Activated naive CD8-positive, alpha-beta T cell treated with anti-CD3 and anti-CD28 coated beads, Interleukin-2, amount 50 U/mL, for 16 hours (primary cell): ENCODE measurements around the gene MORN3.
A peak's percentile ranks its signal among the peaks of the same experiment; 100 is the strongest.
"Not testable (repeated sequence)": the region's sequence is repeated elsewhere in the genome, so short reads cannot be mapped to it uniquely, and the experiment has no call there.

ENCODE experiments used
- DNase-seq: peaks from one replicate; pipeline ENCODE4 v3.0.0-alpha.2; 2020; ENCODE audit warnings: low read depth, low spot score

Gene MORN3

GRCh38 chr12:121638298-121639202 is 30.9 kb downstream of the MORN3 start:
- no peak for DNase-seq

GRCh38 chr12:121637231-121637914 is 32.1 kb downstream of the MORN3 start:
- no peak for DNase-seq

GRCh38 chr12:121634836-121635235 is 34.6 kb downstream of the MORN3 start:
- DNase-seq, result no peak

- not testable (repeated sequence) for DNase-seq
Observed at GRCh38 chr12:121633833-121634196, 35.6 kb downstream of the MORN3 start.

GRCh38 chr12:121632069-121632970 is 37.1 kb downstream of the MORN3 start:
- no peak for DNase-seq

- no peak for DNase-seq
Observed at GRCh38 chr12:121630791-121631355, 38.6 kb downstream of the MORN3 start.

- no peak for DNase-seq
Observed at GRCh38 chr12:121628536-121628935, 40.9 kb downstream of the MORN3 start.

- no peak for DNase-seq
Observed at GRCh38 chr12:121628037-121628436, 41.4 kb downstream of the MORN3 start.

GRCh38 chr12:121626853-121627640 is 42.4 kb downstream of the MORN3 start:
- peak; percentile 83 for DNase-seq

- peak; percentile 86 for DNase-seq
Observed at GRCh38 chr12:121626087-121626852, 43.2 kb downstream of the MORN3 start, which contains the start of gene ORAI1. ORAI1 (plus strand) TSS chr12:121626530.

GRCh38 chr12:121620333-121620891 is 49.0 kb downstream of the MORN3 start:
- DNase-seq, result no peak

GRCh38 chr12:121618659-121619233 is 50.7 kb downstream of the MORN3 start:
- no peak for DNase-seq

GRCh38 chr12:121614872-121615467 is 54.5 kb downstream of the MORN3 start:
- no peak for DNase-seq

GRCh38 chr12:121613462-121613861 is 56.0 kb downstream of the MORN3 start:
- no peak for DNase-seq

- DNase-seq, result no peak
Observed at GRCh38 chr12:121611306-121611705, 58.1 kb downstream of the MORN3 start.

- DNase-seq, result no peak
Observed at GRCh38 chr12:121610239-121611149, 59.0 kb downstream of the MORN3 start.

- no peak for DNase-seq
Observed at GRCh38 chr12:121608301-121608700, 61.2 kb downstream of the MORN3 start.

GRCh38 chr12:121603581-121603980 is 65.9 kb downstream of the MORN3 start:
- no peak for DNase-seq
